HUES48 (cell line): Measurements from ENCODE around the gene FERMT3.

Experiments
- H3K27ac ChIP-seq: one replicate; pipeline ENCODE4 v1.7.0; 2013; ENCODE audit warnings: low read depth, low read length, inconsistent platforms
- H3K27me3 ChIP-seq: 2 replicates; pipeline ENCODE4 v1.6.1; 2013; ENCODE audit warnings: mild to moderate bottlenecking, low read length; ENCODE audit not compliant: control insufficient read depth, insufficient read depth
- H3K36me3 ChIP-seq: 2 replicates; pipeline ENCODE4 v1.6.1; 2013; ENCODE audit warnings: low read length; ENCODE audit not compliant: control insufficient read depth, insufficient read depth
- H3K4me1 ChIP-seq: 2 replicates; pipeline ENCODE4 v1.6.1; 2013; ENCODE audit warnings: mild to moderate bottlenecking, low read length; ENCODE audit not compliant: control insufficient read depth, insufficient read depth
- H3K4me3 ChIP-seq: 2 replicates; pipeline ENCODE4 v1.5.1; 2013; ENCODE audit warnings: mild to moderate bottlenecking, low read depth, low read length
- H3K9ac ChIP-seq: 2 replicates; pipeline ENCODE4 v1.6.1; 2013; ENCODE audit warnings: mild to moderate bottlenecking, low read depth, low read length, moderate library complexity
- H3K9me3 ChIP-seq: 2 replicates; pipeline ENCODE4 v1.6.1; 2013; ENCODE audit warnings: low read length; ENCODE audit not compliant: control insufficient read depth, insufficient read depth

FERMT3 gene

DNA sequence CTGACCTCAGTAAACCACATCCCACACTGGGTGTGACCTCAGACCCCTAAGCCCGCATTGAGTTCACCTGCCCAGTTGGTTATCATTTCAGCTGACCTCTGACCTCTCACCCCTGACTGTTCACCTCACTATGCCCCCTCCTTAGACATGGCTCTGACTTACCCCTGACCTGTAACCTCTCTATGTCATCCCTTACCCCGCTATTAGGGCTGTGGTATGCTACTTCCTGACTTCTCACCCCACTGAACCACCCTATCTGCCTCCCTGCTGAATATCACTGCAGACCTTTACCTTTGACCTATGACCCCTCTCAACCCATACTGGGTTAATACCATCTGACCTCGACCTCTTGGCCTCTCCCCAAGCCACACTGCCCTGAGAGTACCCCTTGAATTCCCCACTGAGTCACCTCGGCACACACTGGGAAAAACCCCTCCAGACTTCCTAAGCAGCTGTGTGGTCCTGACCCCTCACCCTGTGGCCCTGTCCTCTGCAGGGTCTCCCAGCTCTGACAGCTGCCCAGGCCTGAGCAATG is 53.1 kb downstream of the FERMT3 start:
- H3K9ac ChIP-seq, result no peak overlapping the region
- H3K4me1 ChIP-seq, result no peaks in the 10 kb centered on the region
- H3K4me3 ChIP-seq, result no peak overlapping the region
- H3K27me3 ChIP-seq, result no peaks in the 10 kb centered on the region
- H3K27ac ChIP-seq, result no peak overlapping the region
- no peaks in the 10 kb centered on the region for H3K9me3 ChIP-seq
- H3K36me3 ChIP-seq, result peaks cover 97% of the 10 kb centered on the region

DNA sequence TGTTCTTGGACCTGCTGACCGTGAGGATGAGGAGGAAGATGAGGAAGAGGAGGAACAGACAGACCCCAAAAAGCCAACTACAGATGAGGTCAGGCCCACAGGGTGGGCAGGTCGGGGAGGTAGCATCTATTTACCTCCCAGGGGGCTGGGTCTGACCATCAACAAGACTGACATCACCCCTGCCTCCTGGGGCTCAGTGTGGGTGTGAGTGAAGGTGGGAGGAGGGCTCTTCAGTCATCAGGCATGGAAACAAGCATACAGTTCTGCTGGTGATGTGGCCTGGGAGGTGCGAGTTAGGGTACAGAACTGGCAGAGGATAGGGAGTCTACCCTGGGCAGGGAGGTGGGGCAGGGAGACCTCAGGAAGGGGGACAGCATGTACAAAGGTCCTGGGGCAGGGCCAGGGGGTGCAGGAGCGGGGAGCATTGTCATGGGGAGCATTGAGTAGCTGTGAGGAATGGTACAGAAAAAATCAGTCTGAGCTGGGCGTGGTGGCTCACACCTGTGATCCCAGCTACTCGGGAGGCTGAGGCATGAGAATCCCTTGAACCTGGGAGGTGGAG is 53.7 kb downstream of the FERMT3 start:
- Histone ChIP-seq H3K4me3 (no peak overlapping the region), H3K4me1 (no peaks in the 10 kb centered on the region), H3K36me3 (peaks cover 93% of the 10 kb centered on the region), H3K27ac (no peak overlapping the region), H3K9me3 (no peaks in the 10 kb centered on the region), H3K27me3 (no peaks in the 10 kb centered on the region), H3K9ac (no peak overlapping the region)

DNA sequence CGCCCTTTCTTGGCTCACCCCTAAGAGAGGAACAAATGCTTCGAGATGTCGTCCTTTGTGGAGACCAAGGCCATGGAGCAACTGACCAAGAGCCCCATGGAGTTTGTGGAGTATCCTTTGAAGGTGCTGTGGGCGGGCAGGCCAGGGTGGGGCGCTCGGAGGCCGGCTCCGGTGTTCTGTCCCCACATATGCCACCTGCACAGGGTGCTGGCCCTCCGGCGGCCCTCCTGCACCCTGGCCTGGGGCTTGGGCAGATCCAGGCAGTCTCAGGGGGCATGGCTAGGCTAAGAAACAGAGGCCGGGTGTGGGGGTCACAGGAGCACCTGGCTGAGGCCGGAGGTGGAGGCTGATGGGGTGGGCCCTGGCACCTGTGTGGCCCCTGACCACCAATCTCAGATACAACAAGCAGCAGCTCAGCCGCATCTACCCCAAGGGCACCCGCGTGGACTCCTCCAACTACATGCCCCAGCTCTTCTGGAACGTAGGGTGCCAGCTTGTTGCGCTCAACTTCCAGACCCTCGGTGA is 55.1 kb downstream of the FERMT3 start:
- Histone ChIP-seq H3K4me3 (no peak overlapping the region), H3K4me1 (no peaks in the 10 kb centered on the region), H3K9me3 (no peaks in the 10 kb centered on the region), H3K27ac (no peak overlapping the region), H3K9ac (no peak overlapping the region), H3K27me3 (no peaks in the 10 kb centered on the region), H3K36me3 (peaks cover 92% of the 10 kb centered on the region)

DNA sequence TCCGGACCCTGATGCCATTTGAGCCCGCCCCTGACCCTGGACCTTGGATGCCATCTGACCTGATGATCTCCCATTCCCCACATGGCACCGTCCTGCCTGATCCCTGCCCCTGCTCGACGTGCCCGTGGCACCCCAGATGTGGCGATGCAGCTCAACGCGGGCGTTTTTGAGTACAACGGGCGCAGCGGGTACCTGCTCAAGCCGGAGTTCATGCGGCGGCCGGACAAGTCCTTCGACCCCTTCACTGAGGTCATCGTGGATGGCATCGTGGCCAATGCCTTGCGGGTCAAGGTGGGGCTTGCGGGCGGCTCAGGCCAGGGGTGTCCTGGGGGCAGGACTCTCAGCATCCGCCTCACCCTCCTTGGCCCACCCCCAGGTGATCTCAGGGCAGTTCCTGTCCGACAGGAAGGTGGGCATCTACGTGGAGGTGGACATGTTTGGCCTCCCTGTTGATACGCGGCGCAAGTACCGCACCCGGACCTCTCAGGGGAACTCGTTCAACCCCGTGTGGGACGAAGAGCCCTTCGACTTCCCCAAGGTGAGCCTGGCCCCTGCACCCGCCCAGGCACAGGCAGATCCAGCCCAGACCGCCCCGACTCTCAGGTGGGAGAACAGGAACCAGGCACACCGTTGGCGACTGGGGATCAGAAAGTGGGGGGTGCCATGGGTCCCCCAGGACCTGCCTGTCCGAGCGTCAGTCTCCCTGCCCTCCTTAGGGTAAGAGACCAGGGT is 55.9 kb downstream of the FERMT3 start:
- no peak overlapping the region for H3K4me3 ChIP-seq
- H3K9ac ChIP-seq, result no peak overlapping the region
- no peaks in the 10 kb centered on the region for H3K27me3 ChIP-seq
- no peak overlapping the region for H3K27ac ChIP-seq
- peaks cover 86% of the 10 kb centered on the region for H3K36me3 ChIP-seq
- H3K9me3 ChIP-seq, result no peaks in the 10 kb centered on the region
- H3K4me1 ChIP-seq, result no peaks in the 10 kb centered on the region

DNA sequence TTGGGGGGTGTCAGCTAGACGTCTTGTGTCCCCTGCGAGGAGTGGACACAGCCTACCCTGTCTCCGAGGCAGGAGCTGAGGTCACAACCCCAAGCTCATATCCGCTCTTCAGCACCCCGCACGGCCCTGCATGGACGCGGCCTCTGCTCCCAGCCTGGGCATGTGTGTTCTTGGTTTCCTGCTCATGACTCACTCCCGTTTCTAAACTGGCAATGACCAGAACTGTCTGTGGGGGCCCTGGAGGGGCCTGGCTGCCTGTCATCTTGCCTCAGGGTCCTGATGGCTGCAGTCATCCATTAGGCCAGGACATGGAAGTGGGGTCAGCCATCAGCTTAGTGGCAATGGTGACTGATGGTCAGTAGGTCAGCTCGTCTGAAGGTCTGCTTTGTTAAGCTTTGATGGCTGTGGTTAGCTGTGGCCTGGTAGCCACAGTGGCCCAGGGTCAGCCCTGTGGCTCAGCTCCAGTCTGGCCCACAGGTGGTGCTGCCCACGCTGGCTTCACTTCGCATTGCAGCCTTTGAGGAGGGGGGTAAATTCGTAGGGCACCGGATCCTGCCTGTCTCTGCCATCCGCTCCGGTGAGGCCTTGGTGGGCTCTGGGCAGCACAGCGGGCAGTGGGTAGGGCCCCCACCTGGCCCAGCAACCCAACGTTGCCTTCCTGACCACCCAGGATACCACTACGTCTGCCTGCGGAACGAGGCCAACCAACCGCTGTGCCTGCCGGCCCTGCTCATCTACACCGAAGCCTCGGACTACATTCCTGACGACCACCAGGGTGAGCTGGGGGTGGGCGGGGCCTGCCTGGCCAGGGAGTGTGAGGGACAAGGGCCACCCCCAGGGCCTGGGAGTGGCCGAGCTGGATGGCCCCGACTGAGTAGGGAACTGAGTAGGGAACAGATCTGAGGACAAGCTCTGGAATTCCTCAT is 56.8 kb downstream of the FERMT3 start:
- Histone ChIP-seq H3K27ac (no peak overlapping the region), H3K9me3 (no peaks in the 10 kb centered on the region), H3K4me3 (no peak overlapping the region), H3K27me3 (no peaks in the 10 kb centered on the region), H3K36me3 (peaks cover 85% of the 10 kb centered on the region), H3K9ac (no peak overlapping the region), H3K4me1 (peaks cover under 1% of the 10 kb centered on the region)

DNA sequence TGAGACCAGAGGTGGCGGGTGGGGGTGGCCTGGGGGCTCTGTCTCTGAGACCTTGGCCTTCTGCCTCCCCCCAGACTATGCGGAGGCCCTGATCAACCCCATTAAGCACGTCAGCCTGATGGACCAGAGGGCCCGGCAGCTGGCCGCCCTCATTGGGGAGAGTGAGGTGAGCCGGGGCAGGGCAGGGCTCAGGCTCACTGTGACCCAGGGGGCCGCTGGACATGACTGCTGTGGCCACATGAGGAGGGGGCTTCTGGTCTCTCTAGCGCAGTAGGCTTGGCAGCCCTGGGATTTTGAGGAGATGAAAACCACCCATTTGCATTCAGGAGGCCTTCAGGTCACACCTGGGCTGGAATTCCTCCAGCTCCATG is 57.4 kb downstream of the FERMT3 start:
- no peak overlapping the region for H3K4me3 ChIP-seq
- no peak overlapping the region for H3K27ac ChIP-seq
- no peak overlapping the region for H3K9ac ChIP-seq
- H3K27me3 ChIP-seq, result no peaks in the 10 kb centered on the region
- peaks cover 83% of the 10 kb centered on the region for H3K36me3 ChIP-seq
- peaks cover 7% of the 10 kb centered on the region for H3K4me1 ChIP-seq
- H3K9me3 ChIP-seq, result no peaks in the 10 kb centered on the region

DNA sequence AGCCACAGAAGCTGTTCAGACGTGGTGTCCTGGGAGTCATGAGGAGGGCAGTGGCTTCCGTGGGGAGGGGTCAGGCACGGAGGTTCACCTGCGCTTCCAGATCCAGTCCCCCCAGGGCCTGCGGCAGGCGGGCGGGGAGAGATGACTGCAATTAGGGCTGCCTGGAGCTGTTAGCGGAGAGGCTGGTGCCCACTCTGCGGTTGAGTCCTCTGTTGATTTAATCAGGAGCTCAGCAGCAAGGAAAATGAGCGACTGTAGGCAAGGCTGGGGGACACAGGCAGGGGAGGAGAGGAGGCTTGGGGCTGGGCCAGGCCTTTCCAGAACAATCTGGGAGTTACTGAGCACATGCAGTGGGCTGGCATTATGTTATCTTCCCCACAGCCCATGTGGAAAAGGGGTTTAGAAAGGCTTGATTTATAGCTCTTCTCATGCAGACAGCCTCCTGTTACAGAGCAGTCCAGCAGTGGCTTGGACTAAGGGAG is 57.9 kb downstream of the FERMT3 start:
- Histone ChIP-seq H3K36me3 (peaks cover 78% of the 10 kb centered on the region), H3K9ac (no peak overlapping the region), H3K4me3 (no peak overlapping the region), H3K27me3 (no peaks in the 10 kb centered on the region), H3K4me1 (peaks cover 8% of the 10 kb centered on the region), H3K27ac (no peak overlapping the region), H3K9me3 (no peaks in the 10 kb centered on the region)

DNA sequence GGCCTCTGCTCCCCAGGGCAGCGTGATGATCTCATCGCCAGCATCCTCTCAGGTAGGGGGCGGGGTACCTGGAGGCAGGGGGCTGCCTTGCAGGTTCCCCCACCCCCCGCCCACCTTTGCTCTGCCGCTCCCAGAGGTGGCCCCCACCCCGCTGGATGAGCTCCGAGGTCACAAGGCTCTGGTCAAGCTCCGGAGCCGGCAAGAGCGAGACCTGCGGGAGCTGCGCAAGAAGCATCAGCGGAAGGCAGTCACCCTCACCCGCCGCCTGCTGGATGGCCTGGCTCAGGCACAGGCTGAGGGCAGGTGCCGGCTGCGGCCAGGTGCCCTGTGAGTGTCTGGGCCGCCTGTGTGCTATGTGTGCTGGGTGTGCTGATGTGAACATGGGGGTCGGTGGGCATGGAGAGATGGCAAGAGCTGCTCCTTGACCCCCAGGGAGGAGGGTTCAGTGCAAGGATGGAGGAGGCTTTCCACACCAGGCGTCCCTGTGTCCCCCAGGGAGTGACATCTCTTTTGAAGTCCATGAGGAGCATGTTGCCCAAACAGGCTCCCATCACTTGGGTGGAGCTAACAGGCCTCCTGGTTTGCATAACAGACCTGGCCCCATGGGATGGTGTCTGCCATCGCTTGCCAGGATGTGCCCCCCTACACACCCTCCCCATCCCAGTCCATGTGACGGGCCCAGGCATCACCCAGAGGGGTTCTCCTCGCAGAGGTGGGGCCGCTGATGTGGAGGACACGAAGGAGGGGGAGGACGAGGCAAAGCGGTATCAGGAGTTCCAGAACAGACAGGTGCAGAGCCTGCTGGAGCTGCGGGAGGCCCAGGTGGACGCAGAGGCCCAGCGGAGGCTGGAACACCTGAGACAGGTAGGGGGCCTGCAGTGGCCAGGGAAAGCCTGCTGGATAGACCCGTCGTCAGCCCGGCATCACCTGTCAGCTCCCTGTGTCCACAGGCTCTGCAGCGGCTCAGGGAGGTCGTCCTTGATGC is 58.9 kb downstream of the FERMT3 start:
- H3K4me3 ChIP-seq, result no peak overlapping the region
- H3K4me1 ChIP-seq, result peaks cover 8% of the 10 kb centered on the region
- peaks cover 68% of the 10 kb centered on the region for H3K36me3 ChIP-seq
- H3K9me3 ChIP-seq, result no peaks in the 10 kb centered on the region
- no peak overlapping the region for H3K9ac ChIP-seq
- no peak overlapping the region for H3K27ac ChIP-seq
- H3K27me3 ChIP-seq, result no peaks in the 10 kb centered on the region

DNA sequence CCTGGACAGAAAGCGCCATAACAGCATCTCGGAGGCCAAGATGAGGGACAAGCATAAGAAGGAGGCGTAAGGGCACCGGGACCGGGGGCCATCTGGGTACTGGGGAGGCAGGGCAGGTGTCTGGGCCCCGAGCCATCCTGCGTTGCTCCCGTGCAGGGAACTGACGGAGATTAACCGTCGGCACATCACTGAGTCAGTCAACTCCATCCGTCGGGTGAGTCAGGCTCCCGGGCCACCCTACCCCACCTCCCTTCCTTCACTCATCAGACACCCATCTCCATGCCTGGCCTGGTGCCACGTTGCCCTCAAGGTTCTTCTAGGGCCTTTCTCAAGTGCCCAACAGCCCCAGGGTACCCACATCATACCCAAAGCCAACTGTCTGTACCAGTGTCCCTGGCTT is 59.8 kb downstream of the FERMT3 start:
- Histone ChIP-seq H3K4me1 (peaks cover 8% of the 10 kb centered on the region), H3K36me3 (peaks cover 60% of the 10 kb centered on the region), H3K9me3 (no peaks in the 10 kb centered on the region), H3K4me3 (no peak overlapping the region), H3K9ac (no peak overlapping the region), H3K27me3 (no peaks in the 10 kb centered on the region), H3K27ac (no peak overlapping the region)
